HG02970 (cell line): Measurements from ENCODE around the gene CREB1.
"Not testable (repeated sequence)": the region's sequence is repeated elsewhere in the genome, so short reads cannot be mapped to it uniquely, and the experiment has no call there.

Source experiments
- ATAC-seq: cut with Tn5 transposase; IDR thresholded peaks from one replicate; pipeline ENCODE4 v1.9.1; 2021; ENCODE audit warnings: mild to moderate bottlenecking, moderate library complexity, moderate number of reproducible peaks; ENCODE audit not compliant: unreplicated experiment, low FRiP score

The CREB1 gene

GRCh38 chr2:207529330-207530159 is at the start of gene CREB1:
Gene CREB1, plus strand, starts transcription at chr2:207529962. Its CDS starts 25,674 bp downstream, at chr2:207555636.
- ATAC-seq, result peak; percentile 90

GRCh38 chr2:207480521-207481040 is 49.2 kb upstream of the CREB1 start:
- no peak for ATAC-seq

- no peak for ATAC-seq
Measured at GRCh38 chr2:207481924-207482323, 47.8 kb upstream of the CREB1 start.

- ATAC-seq, result no peak
Measured at GRCh38 chr2:207482630-207483029, 47.1 kb upstream of the CREB1 start.

DNA sequence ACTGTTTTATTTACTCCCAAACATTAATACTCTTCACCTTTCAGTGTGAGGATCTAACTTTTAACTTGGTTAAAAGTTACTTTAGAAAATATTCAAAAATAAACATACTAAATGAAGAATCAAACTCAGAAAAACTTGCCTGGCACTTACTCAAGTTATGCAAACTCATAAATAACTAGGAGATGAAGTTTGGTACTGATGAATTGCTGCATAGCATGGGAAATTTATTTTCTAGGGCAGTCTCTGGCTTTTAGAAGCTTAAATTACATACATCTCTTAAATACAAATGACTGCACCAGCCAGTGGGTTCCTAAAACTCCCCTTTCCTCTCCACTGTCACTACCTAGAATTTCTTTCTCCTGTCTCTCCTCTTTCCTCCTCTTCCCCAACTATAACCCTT is 46.7 kb upstream of the CREB1 start:
- ATAC-seq, result no peak

DNA sequence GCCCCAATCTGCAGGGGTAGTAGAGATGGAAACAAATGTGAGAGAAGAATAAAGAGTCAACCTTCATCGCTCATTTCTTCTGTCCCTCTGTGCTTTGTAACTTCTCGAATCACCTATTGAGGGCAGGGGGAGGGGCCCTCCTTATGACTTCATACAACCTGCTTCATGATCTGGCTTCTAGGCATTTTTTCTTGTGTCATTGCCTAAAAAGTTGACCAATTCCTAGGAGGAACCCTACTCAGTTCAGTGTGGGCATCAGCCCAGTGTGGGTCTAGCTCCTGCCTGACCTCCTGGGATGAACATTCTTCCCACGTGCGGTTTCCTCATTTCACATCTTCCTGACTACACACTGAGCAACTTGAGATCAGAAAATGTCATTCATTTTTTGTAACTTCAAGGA is 46.3 kb upstream of the CREB1 start:
- ATAC-seq, result no peak

DNA sequence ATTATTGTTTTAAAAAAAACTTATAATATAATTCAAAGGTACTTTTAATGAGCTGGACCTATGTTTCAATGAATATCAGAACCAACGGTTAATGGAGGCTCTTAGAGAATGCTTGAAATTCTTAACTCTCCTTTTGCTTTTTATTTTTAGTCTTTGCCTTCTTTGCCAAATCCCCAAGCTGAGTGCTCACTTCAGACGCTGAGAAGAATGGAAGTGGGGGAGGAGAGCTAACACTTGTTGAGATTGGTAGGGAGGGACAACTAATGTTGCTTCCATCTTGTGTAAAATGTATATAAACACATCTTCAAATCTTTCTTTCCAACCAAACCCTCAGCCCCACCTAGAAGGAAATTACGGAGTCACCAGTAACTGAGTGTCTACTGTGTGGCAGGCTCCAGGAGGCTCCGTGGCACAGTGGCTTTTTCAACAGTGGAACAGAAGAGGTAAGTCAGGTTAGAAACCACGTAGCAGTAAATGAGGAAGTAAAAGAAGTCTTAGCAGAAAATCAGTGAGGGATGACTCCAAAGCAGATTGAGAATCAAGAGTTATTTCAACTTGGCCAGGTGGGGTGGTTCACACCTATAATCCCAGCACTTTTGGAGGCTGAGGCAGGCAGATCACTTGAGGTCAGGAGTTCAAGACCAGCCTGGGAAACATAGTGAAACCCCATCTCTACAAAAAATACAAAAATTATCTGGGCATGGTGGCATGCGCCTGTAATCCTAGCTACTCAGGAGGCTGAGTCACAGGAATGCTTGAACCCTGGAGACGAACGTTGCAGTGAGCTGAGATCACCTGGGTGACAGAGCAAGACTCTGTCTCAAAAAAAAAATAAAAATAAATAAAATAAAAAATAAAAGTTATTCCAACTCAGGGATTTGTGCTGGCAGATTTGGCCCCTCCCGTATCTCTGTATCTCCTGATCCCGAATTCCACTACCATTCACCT is 45.0 kb upstream of the CREB1 start:
- ATAC-seq, result no peak

- no peak for ATAC-seq
Measured at GRCh38 chr2:207487650-207488311, 42.0 kb upstream of the CREB1 start.

- no peak for ATAC-seq
Measured at GRCh38 chr2:207489251-207489650, 40.5 kb upstream of the CREB1 start.

DNA sequence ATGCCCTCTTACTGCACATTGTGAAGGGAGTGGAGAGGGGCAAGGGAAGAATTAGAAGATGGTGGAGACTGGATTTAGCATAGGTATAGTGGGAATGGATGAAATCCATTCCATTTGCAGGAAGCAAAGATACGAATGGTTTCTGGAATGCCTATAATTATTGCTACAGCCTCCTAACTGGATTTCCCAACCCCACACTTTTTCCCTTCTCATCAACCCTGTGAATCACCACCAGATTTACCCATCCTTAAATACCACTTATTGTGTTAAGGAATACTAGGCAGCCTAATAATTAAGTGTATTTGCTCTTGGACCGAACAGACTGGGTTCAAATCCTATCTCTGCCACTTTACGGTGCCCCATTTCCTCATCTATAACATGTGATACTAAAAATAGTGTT is 39.3 kb upstream of the CREB1 start:
- no peak for ATAC-seq

DNA sequence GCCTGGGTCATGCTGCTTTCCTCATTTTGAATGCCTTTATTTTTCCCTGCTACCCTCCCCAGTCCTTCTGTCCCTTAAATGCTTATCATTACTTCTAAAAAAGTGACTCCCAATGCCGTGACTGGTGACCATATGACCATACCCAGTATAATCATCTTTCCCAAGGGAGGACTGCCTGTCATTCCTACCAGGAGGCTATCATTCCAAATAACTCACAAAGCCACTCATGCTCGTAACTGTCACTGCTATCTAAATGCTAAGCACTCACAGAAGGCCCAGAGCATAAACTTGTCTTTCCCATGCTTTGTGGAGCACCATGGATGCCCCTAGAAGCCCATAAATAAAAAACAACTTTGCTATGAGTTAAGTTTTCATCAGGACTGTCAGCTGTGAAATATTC is 38.7 kb upstream of the CREB1 start:
- ATAC-seq, result no peak

DNA sequence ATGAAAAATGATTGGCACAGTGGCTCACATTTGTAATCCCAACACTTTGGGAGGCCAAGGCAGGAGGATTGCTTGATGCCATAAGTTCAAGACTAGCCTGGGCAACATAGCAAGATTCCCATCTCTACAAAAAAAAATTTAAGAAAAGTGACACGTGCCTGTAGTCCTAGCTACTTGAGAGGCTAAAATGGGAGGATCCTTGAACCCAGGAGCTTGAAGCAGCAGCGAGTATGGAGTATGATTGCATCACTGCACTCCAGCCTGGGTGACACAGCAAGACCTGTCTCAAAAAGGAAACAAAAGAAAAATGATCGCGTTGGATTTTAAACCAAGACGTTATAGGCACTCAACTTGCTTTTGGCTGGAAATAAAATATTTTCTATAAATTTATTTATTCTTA is 37.8 kb upstream of the CREB1 start:
- no peak for ATAC-seq

GRCh38 chr2:207492461-207492860 is 37.3 kb upstream of the CREB1 start:
- ATAC-seq, result no peak

DNA sequence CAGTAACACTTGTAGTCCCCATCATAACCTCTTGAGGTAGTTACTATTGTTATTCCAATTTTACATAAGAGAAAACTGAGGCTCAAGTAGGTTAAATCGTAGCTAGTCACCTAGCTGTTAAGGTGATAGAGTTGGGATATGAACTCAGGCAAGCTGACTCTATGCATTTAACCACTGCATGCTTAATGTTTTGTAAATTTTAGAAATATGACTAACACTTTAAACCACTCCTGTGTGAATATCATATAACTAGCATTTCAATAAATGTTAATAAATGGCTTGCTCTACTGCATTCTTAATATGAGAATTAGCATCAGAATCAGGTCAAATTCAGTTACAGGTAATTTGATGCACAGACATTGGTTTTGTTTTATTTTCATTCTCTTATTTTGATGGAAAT is 35.6 kb upstream of the CREB1 start:
- no peak for ATAC-seq

- not testable (repeated sequence) for ATAC-seq
Measured at GRCh38 chr2:207496936-207497335, 32.8 kb upstream of the CREB1 start.

GRCh38 chr2:207497596-207497995 is 32.2 kb upstream of the CREB1 start:
- no peak for ATAC-seq

GRCh38 chr2:207498427-207498826 is 31.3 kb upstream of the CREB1 start:
- ATAC-seq, result no peak

DNA sequence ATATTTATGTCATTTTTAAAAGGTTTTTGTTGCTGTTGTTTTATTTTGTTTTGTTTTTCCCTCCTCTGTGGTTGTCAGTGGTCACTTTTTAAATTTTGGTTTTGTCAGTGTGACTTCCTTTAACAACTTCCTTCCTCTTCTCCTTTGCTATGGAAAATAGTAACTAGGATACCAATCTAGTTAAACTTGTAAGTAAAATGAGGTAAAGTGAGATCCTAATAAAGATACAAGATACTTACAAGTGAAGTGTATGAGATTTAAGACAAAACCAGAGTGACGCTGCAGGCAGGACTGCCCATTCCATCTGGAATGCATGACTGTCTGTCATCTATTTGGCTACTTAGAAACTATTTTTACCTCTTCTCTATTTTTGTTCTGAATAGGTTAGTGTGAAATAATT is 30.6 kb upstream of the CREB1 start:
- no peak for ATAC-seq

GRCh38 chr2:207501802-207502576 is 27.8 kb upstream of the CREB1 start:
- ATAC-seq, result no peak
